Peyer's patch (tissue), 4 donors: ENCODE measurements around the gene NAV1. TPM values are rescaled to one million over a fixed set of nuclear protein-coding genes. Genes with fewer than 3 reads are reported as not detected.
A peak's percentile ranks its signal among the peaks of the same experiment; 100 is the strongest.

Experiments
- DNase-seq, 3 donors: peaks; one replicate each; pipeline ENCODE4 v3.0.0-alpha.2; 2017 to 2019
- H3K27ac ChIP-seq, 4 donors: fragments of 200-600 bp; sonication (generic); one replicate each; pipeline ENCODE4 v1.5.1; 2016 to 2019
- H3K27me3 ChIP-seq, 2 donors: fragments of 200-600 bp; sonication (generic); one replicate each; pipeline ENCODE4 v1.5.1; 2019
- H3K36me3 ChIP-seq, 3 donors: fragments of 200-600 bp; sonication (generic); one replicate each; pipeline ENCODE4 v1.5.1; 2016 to 2019
- H3K4me1 ChIP-seq, 4 donors: fragments of 200-600 bp; sonication (generic); one replicate each; pipeline ENCODE4 v1.5.1; 2016 to 2019
- H3K4me3 ChIP-seq, 4 donors: fragments of 200-600 bp; sonication (generic); 1 replicate in 3 of 4; 2 replicates in 1 of 4; pipeline ENCODE4 v1.5.1; 2016 to 2019; ENCODE audit warnings: mild to moderate bottlenecking in 1 of 4
- H3K9me3 ChIP-seq, 4 donors: fragments of 200-600 bp; sonication (generic); one replicate each; pipeline ENCODE4 v1.5.1; 2016 to 2019; ENCODE audit warnings: mild to moderate bottlenecking in 1 of 4
- CTCF ChIP-seq, 6 experiments: fragments of 450-650 bp in 4 of 6; fragments of 200-600 bp in 2 of 6; sonication (generic) in 1 of 6; IDR thresholded peaks; one replicate each; pipeline ENCODE4 v1.5.1; 2017 to 2019; ENCODE audit warnings: antibody characterized with exemption in 6 of 6, mild to moderate bottlenecking in 3 of 6, moderate library complexity in 1 of 6
- POLR2A ChIP-seq, 2 donors: fragments of 450-650 bp; IDR thresholded peaks; one replicate each; pipeline ENCODE4 v1.5.1; 2017; ENCODE audit warnings: antibody characterized with exemption in 2 of 2, mild to moderate bottlenecking in 2 of 2, moderate library complexity in 2 of 2
- total RNA-seq, 4 donors: library from RNA; depleted of rRNA; stranded (reverse); fragments of >200 nt; gene quantifications; one replicate each; pipeline ENCODE4 v1.1.0, GENCODE V29; 2016

NAV1 gene
- total RNA-seq, 4 donors from 2014 or later: 6.7 to 47.9 (median 14.9) TPM

- no peak for DNase-seq
- Histone ChIP-seq H3K9me3 (no peaks in the 10 kb centered on the region), H3K36me3 (no peaks in the 10 kb centered on the region), H3K27me3 (no peaks in the 10 kb centered on the region), H3K4me1 (peaks cover 0 to 20% (median 4%) of the 10 kb centered on the region in 4 donors), H3K4me3 (no peak overlapping the region), H3K27ac (no peak overlapping the region)
- TF ChIP-seq POLR2A (IDR thresholded peaks at IDR 0.05) (no peak), CTCF (IDR thresholded peaks at IDR 0.05) (no peak)
Measured at GRCh38 chr1:201533836-201534235, 5.1 kb upstream of the NAV1 start.

- Histone ChIP-seq H3K4me1 (peaks cover 0 to 29% (median 15%) of the 10 kb centered on the region in 4 donors), H3K27ac (peak overlapping the region in 3 of 4 donors; percentile 3 to 73 (median 61)), H3K4me3 (no peak overlapping the region), H3K9me3 (no peaks in the 10 kb centered on the region), H3K27me3 (peaks cover 0 to 1% of the 10 kb centered on the region in 2 donors), H3K36me3 (no peaks in the 10 kb centered on the region)
- TF ChIP-seq POLR2A (IDR thresholded peaks at IDR 0.05) (no peak), CTCF (IDR thresholded peaks at IDR 0.05) (no peak)
- no peak for DNase-seq
Measured at GRCh38 chr1:201535046-201535918, 3.6 kb upstream of the NAV1 start.

- no peak for DNase-seq
- Histone ChIP-seq H3K27me3 (peaks cover 0 to 4% of the 10 kb centered on the region in 2 donors), H3K4me1 (peaks cover 0 to 29% (median 15%) of the 10 kb centered on the region in 4 donors), H3K4me3 (no peak overlapping the region), H3K9me3 (no peaks in the 10 kb centered on the region), H3K36me3 (no peaks in the 10 kb centered on the region), H3K27ac (peak overlapping the region in 3 of 4 donors; percentile 19 to 73 (median 61))
- TF ChIP-seq CTCF (IDR thresholded peaks at IDR 0.05): no peak
Measured at GRCh38 chr1:201535919-201536245, 3.0 kb upstream of the NAV1 start.

GRCh38 chr1:201536558-201536957 lies 2.4 kb upstream of the NAV1 start:
- Histone ChIP-seq H3K27ac (peak overlapping the region; percentile 19 to 73 (median 41)), H3K27me3 (peaks cover 0 to 4% of the 10 kb centered on the region in 2 donors), H3K4me1 (peaks cover 0 to 29% (median 15%) of the 10 kb centered on the region in 4 donors), H3K4me3 (no peak overlapping the region), H3K9me3 (no peaks in the 10 kb centered on the region), H3K36me3 (no peaks in the 10 kb centered on the region)
- no peak for TF ChIP-seq POLR2A (IDR thresholded peaks at IDR 0.05)
- no peak for TF ChIP-seq CTCF (IDR thresholded peaks at IDR 0.05)
- peak in 1 of 3 donors; percentile 63 for DNase-seq

GRCh38 chr1:201537028-201537427 lies 1.9 kb upstream of the NAV1 start:
- peaks cover 0 to 29% (median 15%) of the 10 kb centered on the region in 4 donors for H3K4me1 ChIP-seq
- no peak overlapping the region for H3K4me3 ChIP-seq
- no peaks in the 10 kb centered on the region for H3K36me3 ChIP-seq
- DNase-seq: no peak
- peak overlapping the region in 3 of 4 donors; percentile 21 to 73 (median 61) for H3K27ac ChIP-seq
- H3K27me3 ChIP-seq: peaks cover 0 to 4% of the 10 kb centered on the region in 2 donors
- no peaks in the 10 kb centered on the region for H3K9me3 ChIP-seq
- TF ChIP-seq POLR2A (IDR thresholded peaks at IDR 0.05) (no peak), CTCF (IDR thresholded peaks at IDR 0.05) (no peak)
